Ectodermal cell (in vitro differentiated cells): ENCODE results near the gene GTF2B.
"Not testable (repeated sequence)": the region's sequence is repeated elsewhere in the genome, so short reads cannot be mapped to it uniquely, and the experiment has no call there.

Source experiments
- H3K27ac ChIP-seq: 2 replicates; pipeline ENCODE4 v1.7.0; 2013; ENCODE audit warnings: mild to moderate bottlenecking, low read depth, low read length; ENCODE audit not compliant: insufficient read depth, poor library complexity, severe bottlenecking
- H3K27me3 ChIP-seq: 2 replicates; pipeline ENCODE4 v1.7.0; 2013; ENCODE audit warnings: mild to moderate bottlenecking, low read length; ENCODE audit not compliant: insufficient read depth, control insufficient read depth, poor library complexity, severe bottlenecking
- H3K36me3 ChIP-seq: one replicate; pipeline ENCODE4 v1.7.0; 2013; ENCODE audit warnings: low read length; ENCODE audit not compliant: control insufficient read depth, insufficient read depth
- H3K4me1 ChIP-seq: one replicate; pipeline ENCODE4 v1.7.0; 2013; ENCODE audit warnings: low read length; ENCODE audit not compliant: control insufficient read depth, insufficient read depth
- H3K4me3 ChIP-seq: 2 replicates; pipeline ENCODE4 v1.7.0; 2013; ENCODE audit warnings: low read depth, low read length, control low read depth; ENCODE audit not compliant: insufficient read depth
- H3K9me3 ChIP-seq: 2 replicates; pipeline ENCODE4 v1.7.0; 2013; ENCODE audit warnings: mild to moderate bottlenecking, low read length, moderate library complexity; ENCODE audit not compliant: control insufficient read depth
- WGBS, 2 experiments: methylation state at CpG; one replicate each; pipeline ENCODE4 v1.1.7; 2013; ENCODE audit warnings: missing lambda C conversion rate in 2 of 2; 5-methylcytosine and 5-hydroxymethylcytosine counted together

Gene GTF2B

GRCh38 chr1:88869644-88870043 is 21.7 kb downstream of the GTF2B start:
- not testable (repeated sequence) for H3K36me3 ChIP-seq, H3K27me3 ChIP-seq, H3K4me1 ChIP-seq, H3K9me3 ChIP-seq, H3K4me3 ChIP-seq, H3K27ac ChIP-seq
- 90 to 93% methylated on average over 14 of the region's 14 CpGs for WGBS, 2 experiments

GRCh38 chr1:88867743-88868521 is 23.4 kb downstream of the GTF2B start:
- no peaks in the 10 kb centered on the region for H3K9me3 ChIP-seq
- 94 to 95% methylated on average over 5 to 6 of the region's 6 CpGs for WGBS, 2 experiments
- H3K4me3 ChIP-seq: no peak overlapping the region
- no peaks in the 10 kb centered on the region for H3K27me3 ChIP-seq
- no peak overlapping the region for H3K27ac ChIP-seq
- H3K36me3 ChIP-seq: no peaks in the 10 kb centered on the region
- no peaks in the 10 kb centered on the region for H3K4me1 ChIP-seq

GRCh38 chr1:88851303-88852063 is 39.9 kb downstream of the GTF2B start:
- peaks cover 3% of the 10 kb centered on the region for H3K36me3 ChIP-seq

GRCh38 chr1:88847643-88848042 is 43.7 kb downstream of the GTF2B start:
- no peaks in the 10 kb centered on the region for H3K27me3 ChIP-seq
- no peaks in the 10 kb centered on the region for H3K36me3 ChIP-seq
- no peaks in the 10 kb centered on the region for H3K9me3 ChIP-seq
- 0 to 4% methylated on average over 1 of the region's 1 CpG for WGBS, 2 experiments
- H3K4me1 ChIP-seq: peaks cover 12% of the 10 kb centered on the region
- H3K4me3 ChIP-seq: no peak overlapping the region
- H3K27ac ChIP-seq: peak overlapping the region; percentile 13

More at GRCh38 chr1:88851303-88852063, 39.9 kb downstream of the GTF2B start:
- no peaks in the 10 kb centered on the region for H3K27me3 ChIP-seq
- H3K9me3 ChIP-seq: no peaks in the 10 kb centered on the region
- H3K27ac ChIP-seq: no peak overlapping the region
- H3K4me1 ChIP-seq: peaks cover 12% of the 10 kb centered on the region
- no peak overlapping the region for H3K4me3 ChIP-seq
- 90 to 96% methylated on average over 6 of the region's 6 CpGs for WGBS, 2 experiments

- WGBS, 2 experiments: 94 to 98% methylated on average over 2 of the region's 2 CpGs
- Histone ChIP-seq H3K4me1 (no peaks in the 10 kb centered on the region), H3K27me3 (no peaks in the 10 kb centered on the region), H3K36me3 (peaks cover 3% of the 10 kb centered on the region), H3K4me3 (no peak overlapping the region), H3K9me3 (no peaks in the 10 kb centered on the region), H3K27ac (no peak overlapping the region)
Observed at GRCh38 chr1:88825721-88826120, 65.6 kb downstream of the GTF2B start.

- not testable (repeated sequence) for H3K27ac ChIP-seq, H3K27me3 ChIP-seq, H3K4me1 ChIP-seq, H3K36me3 ChIP-seq, H3K9me3 ChIP-seq, H3K4me3 ChIP-seq
- WGBS, 2 experiments: 96 to 98% methylated on average over 3 of the region's 3 CpGs
Observed at GRCh38 chr1:88819642-88820041, 71.7 kb downstream of the GTF2B start.

- H3K9me3 ChIP-seq: no peaks in the 10 kb centered on the region
- no peak overlapping the region for H3K27ac ChIP-seq
- no peak overlapping the region for H3K4me3 ChIP-seq
- peaks cover 5% of the 10 kb centered on the region for H3K36me3 ChIP-seq
- no peaks in the 10 kb centered on the region for H3K27me3 ChIP-seq
- WGBS, 2 experiments: 96 to 100% methylated on average over 1 of the region's 1 CpG
- no peaks in the 10 kb centered on the region for H3K4me1 ChIP-seq
Observed at GRCh38 chr1:88813471-88813870, 77.9 kb downstream of the GTF2B start.

GRCh38 chr1:88812366-88812765 is 79.0 kb downstream of the GTF2B start:
- H3K4me1 ChIP-seq: no peaks in the 10 kb centered on the region
- no peaks in the 10 kb centered on the region for H3K27me3 ChIP-seq
- H3K27ac ChIP-seq: no peak overlapping the region
- H3K9me3 ChIP-seq: no peaks in the 10 kb centered on the region
- H3K4me3 ChIP-seq: no peak overlapping the region
- H3K36me3 ChIP-seq: peaks cover 5% of the 10 kb centered on the region

- Histone ChIP-seq H3K4me1 (no peaks in the 10 kb centered on the region), H3K27me3 (no peaks in the 10 kb centered on the region), H3K36me3 (peaks cover 44% of the 10 kb centered on the region), H3K27ac (no peak overlapping the region), H3K4me3 (no peak overlapping the region), H3K9me3 (peaks cover 6% of the 10 kb centered on the region)
- 90 to 98% methylated on average over 1 to 5 of the region's 5 CpGs for WGBS, 2 experiments
Observed at GRCh38 chr1:88803444-88803843, 87.9 kb downstream of the GTF2B start.

- Histone ChIP-seq H3K4me1 (no peaks in the 10 kb centered on the region), H3K9me3 (peaks cover 6% of the 10 kb centered on the region), H3K4me3 (no peak overlapping the region), H3K36me3 (peaks cover 44% of the 10 kb centered on the region), H3K27me3 (no peaks in the 10 kb centered on the region), H3K27ac (no peak overlapping the region)
- WGBS, 2 experiments: 85% methylated on average over 1 of the region's 2 CpGs; no CpG with 5 or more reads in 1 of the 2 experiments
Observed at GRCh38 chr1:88802950-88803349, 88.4 kb downstream of the GTF2B start.
